Measurements from ENCODE around the gene LRGUK.

DNA sequence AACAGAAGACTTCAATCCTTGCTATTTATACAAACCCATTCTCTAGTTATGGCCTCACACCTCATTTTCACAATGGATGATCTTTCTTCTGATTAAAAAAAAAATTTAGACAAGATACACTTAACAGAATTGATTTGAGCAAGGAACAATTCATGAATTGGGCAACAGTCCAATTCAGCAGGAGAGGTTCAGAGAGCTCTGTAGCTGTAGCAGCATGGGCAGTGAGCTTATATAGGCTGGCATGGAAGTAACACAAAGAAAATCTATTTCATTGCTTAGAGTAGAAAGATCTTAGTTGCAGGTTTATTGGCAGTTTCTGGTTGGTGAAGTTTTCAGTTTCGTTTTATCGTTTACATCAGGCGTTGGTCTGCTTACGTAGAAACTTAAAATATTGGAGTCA lies 23.0 kb upstream of the LRGUK start:
- no peak for TF ChIP-seq POLR2AphosphoS5 (IDR thresholded peaks at IDR 0.05)
- TF ChIP-seq, protein P1, sequence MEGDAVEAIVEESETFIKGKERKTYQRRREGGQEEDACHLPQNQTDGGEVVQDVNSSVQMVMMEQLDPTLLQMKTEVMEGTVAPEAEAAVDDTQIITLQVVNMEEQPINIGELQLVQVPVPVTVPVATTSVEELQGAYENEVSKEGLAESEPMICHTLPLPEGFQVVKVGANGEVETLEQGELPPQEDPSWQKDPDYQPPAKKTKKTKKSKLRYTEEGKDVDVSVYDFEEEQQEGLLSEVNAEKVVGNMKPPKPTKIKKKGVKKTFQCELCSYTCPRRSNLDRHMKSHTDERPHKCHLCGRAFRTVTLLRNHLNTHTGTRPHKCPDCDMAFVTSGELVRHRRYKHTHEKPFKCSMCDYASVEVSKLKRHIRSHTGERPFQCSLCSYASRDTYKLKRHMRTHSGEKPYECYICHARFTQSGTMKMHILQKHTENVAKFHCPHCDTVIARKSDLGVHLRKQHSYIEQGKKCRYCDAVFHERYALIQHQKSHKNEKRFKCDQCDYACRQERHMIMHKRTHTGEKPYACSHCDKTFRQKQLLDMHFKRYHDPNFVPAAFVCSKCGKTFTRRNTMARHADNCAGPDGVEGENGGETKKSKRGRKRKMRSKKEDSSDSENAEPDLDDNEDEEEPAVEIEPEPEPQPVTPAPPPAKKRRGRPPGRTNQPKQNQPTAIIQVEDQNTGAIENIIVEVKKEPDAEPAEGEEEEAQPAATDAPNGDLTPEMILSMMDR (IDR thresholded peaks at IDR 0.05): no peak

Data from transverse colon (tissue), 4 donors.